COLO829 (cell line): ENCODE measurements around the gene ALDH3A2.
"Not testable (repeated sequence)": the region's sequence is repeated elsewhere in the genome, so short reads cannot be mapped to it uniquely, and the experiment has no call there.

Source experiments
- DNase-seq: peaks from one replicate; pipeline ENCODE4 v3.0.0; 2012; ENCODE audit warnings: low spot score

ALDH3A2 gene

DNA sequence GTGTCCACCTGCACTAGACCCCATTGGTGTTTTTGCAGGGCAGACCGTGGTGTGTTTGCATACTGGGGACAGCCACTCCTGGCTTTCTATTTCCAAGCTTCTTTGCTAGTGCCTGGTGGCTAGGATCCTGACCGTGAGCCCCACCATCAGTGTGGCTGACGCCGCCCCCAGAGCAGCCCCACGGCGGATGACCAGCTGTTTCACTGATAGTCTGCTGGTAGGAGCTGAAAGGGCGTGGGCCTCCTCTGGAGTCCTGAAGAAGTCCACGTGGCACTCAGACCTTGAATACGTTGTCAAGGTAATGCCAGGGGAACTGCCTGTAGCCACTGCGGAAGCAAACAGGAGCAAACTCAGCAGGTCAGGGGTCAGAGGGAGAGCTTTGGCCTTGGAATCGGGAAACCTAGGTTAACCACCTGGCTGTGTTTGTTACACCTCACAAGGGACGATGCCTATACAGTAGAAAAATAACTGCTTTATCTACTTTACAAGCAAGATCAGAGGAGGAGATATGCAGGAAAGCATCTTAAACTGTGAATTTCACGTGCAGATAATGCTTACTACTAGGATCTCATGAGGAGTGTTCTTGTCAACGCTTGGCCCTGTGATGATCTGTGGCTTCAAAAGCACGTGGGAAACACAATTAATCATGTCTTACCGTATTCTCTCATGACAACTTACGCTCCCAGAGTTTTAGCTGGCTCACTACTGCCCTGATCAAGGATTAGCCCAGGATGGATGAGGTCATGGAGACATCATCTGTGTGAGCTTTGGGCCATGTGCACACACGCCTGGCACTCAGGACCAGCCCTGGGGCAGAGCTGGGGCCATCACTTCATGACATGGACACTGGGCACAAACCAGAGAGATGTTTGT lies 30.3 kb downstream of the ALDH3A2 start:
- no peak for DNase-seq

GRCh38 chr17:19683117-19683516 lies 34.6 kb downstream of the ALDH3A2 start:
- DNase-seq = no peak

DNA sequence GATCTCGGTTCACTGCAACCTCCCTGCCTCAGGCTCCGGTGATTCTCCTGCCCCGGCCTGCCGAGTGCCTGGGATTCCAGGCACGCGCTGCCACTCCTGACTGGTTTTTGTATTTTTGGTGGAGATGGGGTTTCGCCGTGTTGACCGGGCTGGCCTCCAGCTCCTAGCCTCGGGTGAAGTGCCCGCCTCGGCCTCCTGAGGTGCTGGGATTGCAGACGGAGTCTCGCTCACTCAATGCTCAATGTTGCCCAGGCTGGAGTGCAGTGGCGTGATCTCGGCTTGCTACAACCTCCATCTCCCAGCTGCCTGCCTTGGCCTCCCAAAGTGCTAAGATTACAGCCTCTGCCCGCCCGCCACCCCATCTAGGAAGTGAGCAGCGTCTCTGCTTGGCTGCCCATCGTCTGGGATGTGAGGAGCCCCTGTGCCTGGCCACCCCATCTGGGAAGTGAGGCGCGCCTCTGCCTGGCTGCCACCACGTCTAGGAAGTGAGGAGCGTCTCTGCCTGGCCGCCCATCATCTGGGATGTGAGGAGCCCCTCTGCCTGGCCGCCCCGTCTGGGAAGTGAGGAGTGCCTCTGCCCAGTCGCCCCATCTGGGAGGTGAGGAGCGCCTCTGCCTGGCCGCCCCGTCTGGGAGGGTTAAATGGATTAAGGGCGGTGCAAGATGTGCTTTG lies 36.5 kb downstream of the ALDH3A2 start:
- not testable (repeated sequence) for DNase-seq

DNA sequence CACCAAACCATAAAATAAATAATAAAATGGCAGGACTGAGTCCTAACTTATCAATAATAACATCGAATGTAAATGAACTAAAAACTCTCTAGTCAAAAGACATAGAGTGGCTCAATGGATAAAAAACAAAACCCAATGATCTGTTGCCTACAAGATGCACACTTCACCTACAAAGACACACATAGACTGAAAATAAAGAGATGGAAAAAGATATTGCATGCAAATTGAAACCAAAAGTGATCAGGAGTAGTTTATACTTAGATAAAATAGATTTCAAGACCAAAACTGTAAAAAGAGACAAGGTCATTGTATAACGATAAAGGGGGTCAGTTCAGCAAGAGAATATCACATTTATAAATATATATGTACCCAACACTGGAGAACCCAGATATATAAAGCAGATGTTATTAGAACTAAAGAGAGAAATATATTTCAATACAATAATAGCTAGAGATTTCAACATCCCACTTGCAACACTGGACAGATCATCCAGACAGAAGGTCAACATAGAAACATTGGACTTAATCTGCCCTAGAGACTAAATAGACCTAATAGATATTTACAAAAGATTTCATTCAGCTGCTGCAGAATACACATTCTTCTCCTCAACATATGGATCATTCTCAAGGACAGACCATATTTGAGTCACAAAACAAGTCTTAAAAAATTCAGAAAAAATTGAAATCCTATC lies 38.0 kb downstream of the ALDH3A2 start:
- no peak for DNase-seq

DNA sequence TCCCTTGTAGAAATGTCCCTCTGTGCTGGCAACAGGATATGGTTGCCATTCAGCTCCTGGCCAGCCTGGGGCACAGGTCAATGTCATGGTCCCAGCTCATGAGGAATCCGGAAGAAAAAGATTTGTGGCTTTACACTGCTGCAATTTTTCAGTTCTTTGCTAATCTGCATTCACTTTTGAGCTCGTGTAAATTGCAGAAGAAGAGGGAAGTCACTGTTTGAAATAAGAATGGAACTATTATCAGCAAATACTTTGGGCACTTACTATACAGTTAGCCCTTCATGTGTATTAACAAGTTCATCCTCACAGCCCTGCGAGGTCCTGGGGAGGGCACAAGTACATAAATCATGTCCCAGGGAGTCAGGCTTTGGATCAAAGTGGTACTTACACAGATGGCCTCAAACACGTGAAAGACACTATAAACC lies 53.7 kb downstream of the ALDH3A2 start:
- DNase-seq = peak; percentile 81

- no peak for DNase-seq
Observed at GRCh38 chr17:19703106-19703827, 54.7 kb downstream of the ALDH3A2 start.

- no peak for DNase-seq
Observed at GRCh38 chr17:19703828-19704613, 55.5 kb downstream of the ALDH3A2 start.

- DNase-seq = no peak
Observed at GRCh38 chr17:19705201-19705600, 56.6 kb downstream of the ALDH3A2 start.

GRCh38 chr17:19705771-19706770 lies 57.5 kb downstream of the ALDH3A2 start:
- DNase-seq = no peak

GRCh38 chr17:19706791-19707727 lies 58.5 kb downstream of the ALDH3A2 start:
- no peak for DNase-seq

- DNase-seq = no peak
Observed at GRCh38 chr17:19707728-19708221, 59.2 kb downstream of the ALDH3A2 start.

GRCh38 chr17:19708431-19709175 lies 60.1 kb downstream of the ALDH3A2 start:
- no peak for DNase-seq

GRCh38 chr17:19709841-19710240 lies 61.3 kb downstream of the ALDH3A2 start:
- no peak for DNase-seq

DNA sequence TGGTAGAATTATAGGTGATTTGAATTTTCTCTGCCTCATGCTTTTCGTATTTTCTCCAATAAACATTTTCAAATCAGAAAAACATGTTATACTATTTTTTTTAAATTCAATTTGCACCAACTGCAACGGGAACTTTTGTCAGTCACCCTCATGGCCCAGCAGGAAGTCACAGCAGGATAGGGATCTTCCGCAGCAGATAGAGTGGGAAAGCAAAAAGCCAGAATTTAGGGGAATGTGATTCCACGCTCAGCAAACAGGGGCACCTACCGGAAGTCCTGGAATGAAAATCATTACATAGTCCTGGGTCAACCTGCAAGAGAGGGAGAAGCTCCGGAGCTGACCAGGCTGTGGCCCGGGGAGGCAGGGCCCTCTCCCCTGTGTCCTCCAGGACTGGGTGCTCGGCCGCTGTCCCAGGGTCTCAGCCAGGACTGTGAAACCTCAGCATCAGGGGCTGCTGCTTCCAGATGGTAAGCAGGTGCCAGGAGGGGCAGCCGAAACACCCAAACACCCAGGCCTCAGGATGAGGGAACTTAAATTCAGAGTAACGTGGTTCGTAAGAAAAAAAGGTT lies 64.0 kb downstream of the ALDH3A2 start:
- DNase-seq = no peak

DNA sequence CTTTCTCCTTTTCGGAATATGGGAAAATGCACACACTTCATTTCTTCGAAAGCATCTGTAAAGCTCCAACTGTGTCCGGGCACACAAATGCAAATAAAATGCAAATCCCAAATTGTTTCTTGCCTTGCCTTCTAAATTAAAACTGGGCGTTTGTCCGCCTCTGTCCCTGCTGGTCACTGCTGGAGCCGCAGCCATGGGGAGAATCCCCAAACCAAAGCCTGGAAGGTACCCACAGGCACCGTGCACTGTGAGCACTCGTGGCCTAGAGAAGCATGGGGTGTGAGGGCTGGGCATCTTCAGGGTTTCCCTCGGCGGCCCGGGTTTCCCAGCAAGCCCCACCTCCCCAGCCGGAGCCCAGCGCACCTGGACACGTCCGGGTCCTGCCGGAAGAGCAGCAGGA lies 64.9 kb downstream of the ALDH3A2 start:
- DNase-seq = no peak

- no peak for DNase-seq
Observed at GRCh38 chr17:19713901-19714361, 65.4 kb downstream of the ALDH3A2 start.
